A549 (cell line): Measurements from ENCODE around the gene CCDC188. TPM values are rescaled to one million over a fixed set of nuclear protein-coding genes. Genes with fewer than 3 reads are reported as not detected.

Experiments
- ATAC-seq, 2 experiments: fragments of 200-7000 bp in 1 of 2; fragments of >200 bp in 1 of 2; cut with Nextera tagmentation in 1 of 2; cut with Tn5 transposase in 1 of 2; 3 replicates each; pipeline versions ENCODE4 v1.8.0 to v1.9.1; 2018 to 2020; ENCODE audit warnings: mild to moderate bottlenecking in 1 of 2, moderate library complexity in 1 of 2
- CTCF ChIA-PET: fragments of 300-600 bp; sonication (Branson Sonifier 250); formaldehyde crosslinking; extraction: SDS; loops from one replicate; lab custom pipeline; 2021; ENCODE audit warnings: antibody characterized with exemption, inconsistent platforms; lab: Yijun Ruan, JAX
- POLR2A ChIA-PET: fragments of 350-600 bp; formaldehyde crosslinking; extraction: SDS; loops from one replicate; lab custom pipeline; 2021; ENCODE audit warnings: antibody characterized with exemption, inconsistent platforms; lab: Yijun Ruan, JAX
- DNase-seq, 2 experiments: peaks; one replicate each; pipeline versions ENCODE4 v3.0.0 to v3.0.0-alpha.2; 2011 to 2016; ENCODE audit warnings: low read depth in 1 of 2, low spot score in 1 of 2
- FAIRE-seq: peaks from 2 replicates; lab custom pipeline; 2011; peaks lifted over from hg19 to GRCh38; lab: Jason Lieb, UNC
- H3K27ac ChIP-seq, 2 experiments: fragments of >200 bp; sonication (Bioruptor Twin); formaldehyde crosslinking; 3 replicates each; pipeline ENCODE4 v1.5.1; 2016 to 2017
- H3K4me1 ChIP-seq: fragments of >200 bp; sonication (Bioruptor Twin); formaldehyde crosslinking; 3 replicates; pipeline ENCODE4 v1.6.1; 2016
- H3K4me2 ChIP-seq: fragments of >200 bp; sonication (Bioruptor Twin); formaldehyde crosslinking; 3 replicates; pipeline ENCODE4 v1.6.1; 2016
- H3K4me3 ChIP-seq: fragments of >200 bp; sonication (Bioruptor Twin); formaldehyde crosslinking; 3 replicates; pipeline ENCODE4 v1.5.1; 2016
- H3K9me3 ChIP-seq: fragments of >200 bp; sonication (Bioruptor Twin); formaldehyde crosslinking; 3 replicates; pipeline ENCODE4 v1.6.1; 2016
- CBX8 ChIP-seq: fragments of 200-600 bp; sonication (generic); IDR thresholded peaks from 2 replicates; pipeline ENCODE4 v1.6.1; 2016
- CHD4 ChIP-seq: fragments of 200-600 bp; sonication (generic); IDR thresholded peaks from 2 replicates; pipeline ENCODE4 v1.6.1; 2016; ENCODE audit warnings: antibody characterized with exemption, mild to moderate bottlenecking, borderline replicate concordance
- EP300 ChIP-seq, 2 experiments: fragments of >200 bp; sonication (Bioruptor Twin); formaldehyde crosslinking; IDR thresholded peaks; 2 replicates in 1 of 2; 3 replicates in 1 of 2; pipeline ENCODE4 v1.6.1; 2016 to 2017
- FOSB ChIP-seq: fragments of 250-450 bp; sonication (Bioruptor Pico); IDR thresholded peaks from 2 replicates; pipeline ENCODE4 v1.5.0; 2020; ENCODE audit warnings: mild to moderate bottlenecking, moderate library complexity
- FOXS1 ChIP-seq: fragments of 250-450 bp; sonication (Bioruptor Pico); IDR thresholded peaks from 2 replicates; pipeline ENCODE4 v1.5.0; 2020; ENCODE audit warnings: mild to moderate bottlenecking, moderate library complexity
- HOXA7 ChIP-seq: fragments of 250-450 bp; sonication (Bioruptor Pico); IDR thresholded peaks from 2 replicates; pipeline ENCODE4 v1.5.0; 2020; ENCODE audit warnings: mild to moderate bottlenecking, moderate library complexity
- JUN ChIP-seq, 2 experiments: fragments of >200 bp; sonication (Bioruptor Twin); formaldehyde crosslinking; IDR thresholded peaks; 2 replicates in 1 of 2; 3 replicates in 1 of 2; pipeline ENCODE4 v1.6.1; 2016 to 2017
- KDM1A ChIP-seq: fragments of 200-600 bp; sonication (generic); IDR thresholded peaks from 2 replicates; pipeline ENCODE4 v1.6.1; 2016; ENCODE audit warnings: low read depth, mild to moderate bottlenecking
- MAFK ChIP-seq: fragments of 450-650 bp; IDR thresholded peaks from 2 replicates; pipeline ENCODE4 v1.6.1; 2014; ENCODE audit not compliant: partially characterized antibody
- MAZ ChIP-seq: fragments of 150-350 bp; IDR thresholded peaks from 2 replicates; pipeline ENCODE4 v1.6.1; 2014; ENCODE audit warnings: antibody characterized with exemption, low read depth, low read length, borderline replicate concordance
- PHF8 ChIP-seq: fragments of 200-600 bp; sonication (generic); IDR thresholded peaks from 2 replicates; pipeline ENCODE4 v1.6.1; 2016; ENCODE audit warnings: low read depth, mild to moderate bottlenecking, antibody characterized with exemption, moderate library complexity, borderline replicate concordance
- RARB ChIP-seq: fragments of 250-450 bp; sonication (Bioruptor Pico); IDR thresholded peaks from 2 replicates; pipeline ENCODE4 v1.8.0; 2021; ENCODE audit warnings: mild to moderate bottlenecking, moderate library complexity
- TFCP2L1 ChIP-seq: fragments of 250-450 bp; sonication (Bioruptor Pico); IDR thresholded peaks from 2 replicates; pipeline ENCODE4 v1.5.0; 2021; ENCODE audit warnings: mild to moderate bottlenecking
- TP53 ChIP-seq: fragments of 250-450 bp; sonication (Bioruptor Pico); IDR thresholded peaks from 2 replicates; pipeline ENCODE4 v1.5.0; 2021; ENCODE audit warnings: mild to moderate bottlenecking, moderate library complexity
- WGBS: methylation state at CpG from one replicate; pipeline ENCODE4 v1.1.6; 2017; ENCODE audit errors: missing lambda C conversion rate; 5-methylcytosine and 5-hydroxymethylcytosine counted together
- polyA plus RNA-seq, 4 experiments: library from polyadenylated mRNA; depleted of rRNA in 3 of 4; stranded (reverse); fragments of >200 nt; fragmentation: RNase III in 1 of 4; extraction: RNeasy Plus Mini Kit Qiagen cat#74134 plus additional on column Dnase treatment in 1 of 4; gene quantifications; 2 replicates in 3 of 4; 3 replicates in 1 of 4; pipeline ENCODE4 v1.2.3, GENCODE V29; 2011 to 2017
- TF ChIP-seq, protein P1 (sequence below): IDR thresholded peaks from 2 replicates; pipeline ENCODE4 v1.6.1; 2012; ENCODE audit warnings: low read depth, borderline replicate concordance
- TF ChIP-seq, protein P2 (sequence below): fragments of 450-650 bp; IDR thresholded peaks from 2 replicates; pipeline ENCODE4 v1.6.1; 2014; ENCODE audit warnings: antibody characterized with exemption
- TF ChIP-seq, protein P3 (sequence below): fragments of >200 bp; sonication (Bioruptor Twin); formaldehyde crosslinking; IDR thresholded peaks from 2 replicates; pipeline ENCODE4 v1.6.1; 2016

The CCDC188 gene
- polyA plus RNA-seq, 2 of the 4 experiments (the other 2 are of a cell fraction) = not detected

DNA sequence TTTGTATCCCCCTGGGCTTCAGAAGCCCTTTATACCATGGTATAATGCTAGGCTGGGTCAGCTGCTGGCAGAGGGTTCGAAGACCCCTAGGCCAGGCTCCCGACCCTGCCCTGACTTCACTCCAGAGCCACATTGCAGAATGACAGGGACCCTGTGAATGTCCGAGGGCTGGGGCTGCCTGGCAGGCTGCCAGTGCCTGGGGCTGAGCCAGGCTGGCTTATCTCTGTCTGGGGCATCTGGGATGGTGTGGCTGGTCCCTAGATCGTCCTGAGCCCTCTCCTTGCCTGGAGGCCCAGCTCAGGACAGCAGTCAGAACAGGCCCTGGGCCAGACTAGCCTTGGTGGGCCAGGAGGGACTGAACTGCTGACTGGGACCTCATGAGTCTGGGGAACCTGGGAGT lies 15.6 kb downstream of the CCDC188 start:
- FAIRE-seq = no peak
- CTCF ChIA-PET = no interaction called here
- peaks cover 7% of the 10 kb centered on the region; the same call in 1 of the 3 replicates for H3K4me1 ChIP-seq

DNA sequence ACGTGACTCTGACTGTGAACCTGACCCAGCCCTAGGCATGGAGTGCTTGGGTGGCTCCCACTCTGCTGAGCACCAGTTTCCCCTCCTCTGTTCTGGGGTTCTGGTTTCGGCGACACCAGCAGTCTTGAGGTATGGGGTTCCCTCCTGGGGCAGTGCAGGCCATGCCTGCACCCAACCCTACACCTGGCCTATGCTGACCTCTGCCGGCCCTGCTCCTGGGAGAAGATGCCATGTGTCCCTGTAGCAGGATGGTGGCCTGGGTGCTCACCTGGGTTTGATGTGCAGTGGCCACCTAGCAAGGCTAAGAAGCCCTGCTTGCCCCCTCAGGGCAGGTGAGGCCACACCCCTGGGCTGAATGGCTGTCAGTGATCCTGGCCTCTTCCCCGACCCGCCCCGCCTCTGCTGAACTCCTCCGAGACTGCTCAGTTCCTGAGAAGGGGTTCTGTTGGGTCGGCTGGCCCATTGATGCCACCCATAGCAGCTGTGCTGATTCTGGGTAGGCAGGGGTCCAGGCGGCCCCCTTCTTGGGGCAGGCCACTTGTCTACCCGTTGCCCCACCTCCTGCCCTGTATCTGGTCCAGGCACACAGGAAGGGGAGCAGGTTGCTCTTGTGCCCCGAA lies 16.8 kb downstream of the CCDC188 start:
- TF ChIP-seq EP300 (IDR thresholded peaks at IDR 0.05) (no peak), CHD4 (no peak), TFCP2L1 (no peak)
- TF ChIP-seq, all 56 proteins: peak for 0
- FAIRE-seq (no peak), ATAC-seq (no peak), DNase-seq (no peak)
- Histone ChIP-seq H3K9me3 (no peaks in the 10 kb centered on the region), H3K27ac (no peak overlapping the region), H3K4me2 (no peak overlapping the region), H3K4me1 (peaks cover 7% of the 10 kb centered on the region; the same call in 1 of the 3 replicates), H3K4me3 (no peak overlapping the region)
- CTCF ChIA-PET = no interaction called here
- POLR2A ChIA-PET = no interaction called here
- 77% methylated on average over 6 of the region's 12 CpGs for WGBS

More for the DNA sequence above, 15.6 kb downstream of the CCDC188 start:
- ATAC-seq (no peak), DNase-seq (no peak)
- POLR2A ChIA-PET = no interaction called here
- TF ChIP-seq MAZ (no peak), TFCP2L1 (no peak), RARB (CRISPR knock-in tag) (no peak), MAFK (no peak), PHF8 (no peak), FOXS1 (CRISPR knock-in tag) (no peak), HOXA7 (CRISPR knock-in tag) (no peak), CHD4 (no peak), FOSB (CRISPR knock-in tag) (no peak), TP53 (CRISPR knock-in tag) (no peak), KDM1A (no peak), CBX8 (no peak)
- TF ChIP-seq, protein P1, sequence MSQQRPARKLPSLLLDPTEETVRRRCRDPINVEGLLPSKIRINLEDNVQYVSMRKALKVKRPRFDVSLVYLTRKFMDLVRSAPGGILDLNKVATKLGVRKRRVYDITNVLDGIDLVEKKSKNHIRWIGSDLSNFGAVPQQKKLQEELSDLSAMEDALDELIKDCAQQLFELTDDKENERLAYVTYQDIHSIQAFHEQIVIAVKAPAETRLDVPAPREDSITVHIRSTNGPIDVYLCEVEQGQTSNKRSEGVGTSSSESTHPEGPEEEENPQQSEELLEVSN = no peak
- TF ChIP-seq, protein P2, sequence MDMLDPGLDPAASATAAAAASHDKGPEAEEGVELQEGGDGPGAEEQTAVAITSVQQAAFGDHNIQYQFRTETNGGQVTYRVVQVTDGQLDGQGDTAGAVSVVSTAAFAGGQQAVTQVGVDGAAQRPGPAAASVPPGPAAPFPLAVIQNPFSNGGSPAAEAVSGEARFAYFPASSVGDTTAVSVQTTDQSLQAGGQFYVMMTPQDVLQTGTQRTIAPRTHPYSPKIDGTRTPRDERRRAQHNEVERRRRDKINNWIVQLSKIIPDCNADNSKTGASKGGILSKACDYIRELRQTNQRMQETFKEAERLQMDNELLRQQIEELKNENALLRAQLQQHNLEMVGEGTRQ = no peak
- TF ChIP-seq, protein P3, sequence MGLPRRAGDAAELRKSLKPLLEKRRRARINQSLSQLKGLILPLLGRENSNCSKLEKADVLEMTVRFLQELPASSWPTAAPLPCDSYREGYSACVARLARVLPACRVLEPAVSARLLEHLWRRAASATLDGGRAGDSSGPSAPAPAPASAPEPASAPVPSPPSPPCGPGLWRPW = no peak
- H3K27ac ChIP-seq = no peak overlapping the region
- no peak overlapping the region for H3K4me3 ChIP-seq
- 50% methylated on average over 1 of the region's 4 CpGs for WGBS
- H3K4me2 ChIP-seq = no peak overlapping the region
- H3K9me3 ChIP-seq = no peaks in the 10 kb centered on the region

DNA sequence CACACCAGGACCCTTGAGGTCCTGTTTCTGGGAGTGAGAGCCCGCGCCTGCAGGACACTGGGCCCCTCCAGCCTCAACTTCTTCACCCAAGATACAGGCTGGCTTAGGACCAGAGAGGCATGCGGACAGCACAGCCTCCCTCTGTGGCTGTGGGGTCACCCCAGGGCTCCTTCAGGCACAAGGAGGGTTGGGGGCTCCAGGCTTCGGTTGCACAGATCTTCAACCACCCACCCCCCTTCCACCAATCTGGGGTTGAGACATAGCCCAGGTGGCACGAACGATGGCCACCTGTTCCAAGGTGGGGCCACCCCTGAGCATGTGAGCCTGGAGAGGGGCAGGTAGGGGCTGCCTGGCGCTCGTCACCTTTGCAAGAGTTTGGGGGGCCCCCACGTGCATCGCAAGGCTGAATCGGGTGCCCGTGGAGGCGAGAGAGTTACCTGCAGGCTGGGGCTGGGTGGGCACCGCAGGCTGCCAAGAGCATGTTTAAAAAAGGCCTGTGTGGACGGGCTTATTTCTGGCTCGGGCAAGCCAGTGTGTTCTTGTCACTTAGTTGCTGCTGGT lies 18.1 kb downstream of the CCDC188 start:
- peak overlapping the region; percentile 100 for H3K4me3 ChIP-seq
- ChIA-PET CTCF (no interaction called here), POLR2A (no interaction called here)
- H3K27ac ChIP-seq = peak overlapping the region; percentile 97 to 100
- WGBS = 87% methylated on average over 4 of the region's 16 CpGs
- no peak for TF ChIP-seq JUN (IDR thresholded peaks at IDR 0.05)
- no peak for DNase-seq
- peak overlapping the region; percentile 97 for H3K4me2 ChIP-seq
- no peaks in the 10 kb centered on the region for H3K9me3 ChIP-seq
- no peak for ATAC-seq
- no peak for FAIRE-seq
- peaks cover 7% of the 10 kb centered on the region; the same call in 1 of the 3 replicates for H3K4me1 ChIP-seq
